Thoracic aorta (tissue), 2 donors: ENCODE results near the gene DMTF1. TPM values are rescaled to one million over a fixed set of nuclear protein-coding genes. Genes with fewer than 3 reads are reported as not detected.

Experiments used
- ATAC-seq: fragments of 150-250 bp; one replicate; pipeline ENCODE4 v1.8.0; 2017; ENCODE audit warnings: low read depth; ENCODE audit not compliant: insufficient number of reproducible peaks, low FRiP score
- DNase-seq: peaks from one replicate; pipeline ENCODE4 v3.0.0-alpha.2; 2020; ENCODE audit warnings: low spot score
- H3K27ac ChIP-seq, 2 donors: fragments of 200-600 bp; sonication (generic); 1 replicate in 1 of 2; 2 replicates in 1 of 2; pipeline ENCODE4 v1.5.1; 2016; ENCODE audit warnings: mild to moderate bottlenecking in 2 of 2, moderate library complexity in 2 of 2
- H3K27me3 ChIP-seq: fragments of 200-600 bp; sonication (generic); replicated peaks from 2 replicates; pipeline ENCODE4 v1.6.0; 2016; ENCODE audit warnings: mild to moderate bottlenecking; ENCODE audit not compliant: insufficient read depth
- H3K36me3 ChIP-seq: fragments of 200-600 bp; sonication (generic); one replicate; pipeline ENCODE4 v1.5.1; 2016
- H3K4me1 ChIP-seq, 2 donors: fragments of 200-600 bp; sonication (generic); 1 replicate in 1 of 2; 2 replicates in 1 of 2; pipeline versions ENCODE4 v1.5.1 to v1.6.0; 2016; ENCODE audit warnings: low read depth in 2 of 2, mild to moderate bottlenecking in 1 of 2; ENCODE audit not compliant: control insufficient read depth in 1 of 2
- H3K4me3 ChIP-seq: fragments of 200-600 bp; sonication (generic); 2 replicates; pipeline ENCODE4 v1.5.1; 2016; ENCODE audit warnings: mild to moderate bottlenecking
- H3K9me3 ChIP-seq: fragments of 200-600 bp; sonication (generic); 2 replicates; pipeline ENCODE4 v1.5.1; 2016
- total RNA-seq, 2 donors: library from RNA; depleted of rRNA; stranded (reverse); fragments of >200 nt; gene quantifications; one replicate each; pipeline versions ENCODE4 v1.1.0 to v1.2.3, GENCODE V29; 2016
- TF ChIP-seq, protein P1 (sequence below): fragments of 200-600 bp; sonication (generic); IDR thresholded peaks from one replicate; pipeline ENCODE4 v1.5.1; 2019; ENCODE audit warnings: antibody characterized with exemption

Gene DMTF1
- total RNA-seq, 2 donors from 2014 or later, result 108 to 172 TPM

GRCh38 chr7:87219545-87220025, 67.3 kb downstream of the DMTF1 start, which contains the start of gene TMEM243:
Gene TMEM243 (minus strand): TSS chr7:87219732. CDS start chr7:87219503, 229 bp downstream.
- ATAC-seq, result peak; percentile 37

DNA sequence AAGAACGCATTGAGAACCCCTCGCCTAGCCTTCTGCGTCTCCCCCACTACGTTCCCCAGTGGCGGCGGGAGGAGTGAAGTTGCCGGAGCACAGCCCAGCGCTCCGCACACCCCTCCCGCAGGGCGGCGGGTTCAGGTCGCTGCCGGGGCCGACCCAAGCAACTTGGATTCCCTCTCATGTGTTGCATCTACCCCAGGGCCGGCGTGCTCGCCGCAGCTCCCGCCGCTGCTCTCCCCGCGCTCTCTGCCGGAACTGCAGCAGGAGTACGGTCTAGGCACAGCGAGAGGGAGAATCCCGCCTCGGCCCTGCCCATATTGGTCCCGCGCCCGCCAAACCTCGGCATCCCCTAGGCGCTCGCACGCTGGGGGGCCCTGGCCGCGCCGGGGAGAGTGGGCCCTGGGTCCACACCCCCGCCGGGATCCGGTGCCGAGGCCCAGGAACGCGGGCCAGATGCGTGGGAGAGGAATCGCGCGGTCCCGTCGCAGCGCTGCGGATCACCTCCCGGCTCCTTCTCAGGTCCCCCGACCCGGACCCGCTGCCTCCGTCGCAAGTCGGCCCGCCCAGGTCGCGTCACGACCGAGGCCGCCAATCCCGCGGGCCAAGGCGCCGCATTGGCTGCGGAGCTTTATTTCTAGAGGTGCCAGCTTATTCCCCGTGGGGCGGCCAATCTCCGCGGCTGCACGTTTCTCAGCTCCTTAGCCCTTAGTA, 67.9 kb downstream of the DMTF1 start:
- Histone ChIP-seq H3K9me3 (no peaks in the 10 kb centered on the region), H3K27ac (peak overlapping the region; percentile 79 to 89), H3K4me3 (peak overlapping the region; percentile 93), H3K4me1 (peaks cover 14 to 24% of the 10 kb centered on the region in 2 donors), H3K36me3 (no peaks in the 10 kb centered on the region), H3K27me3 (no peaks in the 10 kb centered on the region)
- ATAC-seq (peak; percentile 29), DNase-seq (peak; percentile 9)
- TF ChIP-seq, protein P1, sequence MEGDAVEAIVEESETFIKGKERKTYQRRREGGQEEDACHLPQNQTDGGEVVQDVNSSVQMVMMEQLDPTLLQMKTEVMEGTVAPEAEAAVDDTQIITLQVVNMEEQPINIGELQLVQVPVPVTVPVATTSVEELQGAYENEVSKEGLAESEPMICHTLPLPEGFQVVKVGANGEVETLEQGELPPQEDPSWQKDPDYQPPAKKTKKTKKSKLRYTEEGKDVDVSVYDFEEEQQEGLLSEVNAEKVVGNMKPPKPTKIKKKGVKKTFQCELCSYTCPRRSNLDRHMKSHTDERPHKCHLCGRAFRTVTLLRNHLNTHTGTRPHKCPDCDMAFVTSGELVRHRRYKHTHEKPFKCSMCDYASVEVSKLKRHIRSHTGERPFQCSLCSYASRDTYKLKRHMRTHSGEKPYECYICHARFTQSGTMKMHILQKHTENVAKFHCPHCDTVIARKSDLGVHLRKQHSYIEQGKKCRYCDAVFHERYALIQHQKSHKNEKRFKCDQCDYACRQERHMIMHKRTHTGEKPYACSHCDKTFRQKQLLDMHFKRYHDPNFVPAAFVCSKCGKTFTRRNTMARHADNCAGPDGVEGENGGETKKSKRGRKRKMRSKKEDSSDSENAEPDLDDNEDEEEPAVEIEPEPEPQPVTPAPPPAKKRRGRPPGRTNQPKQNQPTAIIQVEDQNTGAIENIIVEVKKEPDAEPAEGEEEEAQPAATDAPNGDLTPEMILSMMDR, result peak; percentile 25

More at GRCh38 chr7:87219545-87220025, 67.3 kb downstream of the DMTF1 start, which contains the start of gene TMEM243:
- Histone ChIP-seq H3K27me3 (no peaks in the 10 kb centered on the region), H3K4me3 (peak within 1 kb of the TSS; percentile 93), H3K9me3 (no peaks in the 10 kb centered on the region), H3K4me1 (peaks cover 14 to 24% of the 10 kb centered on the region in 2 donors), H3K27ac (peak within 1 kb of the TSS; percentile 79 to 89), H3K36me3 (no peaks in the 10 kb centered on the region)
- peak; percentile 13 for DNase-seq
- TF ChIP-seq, protein P1, result peak; percentile 26

DNA sequence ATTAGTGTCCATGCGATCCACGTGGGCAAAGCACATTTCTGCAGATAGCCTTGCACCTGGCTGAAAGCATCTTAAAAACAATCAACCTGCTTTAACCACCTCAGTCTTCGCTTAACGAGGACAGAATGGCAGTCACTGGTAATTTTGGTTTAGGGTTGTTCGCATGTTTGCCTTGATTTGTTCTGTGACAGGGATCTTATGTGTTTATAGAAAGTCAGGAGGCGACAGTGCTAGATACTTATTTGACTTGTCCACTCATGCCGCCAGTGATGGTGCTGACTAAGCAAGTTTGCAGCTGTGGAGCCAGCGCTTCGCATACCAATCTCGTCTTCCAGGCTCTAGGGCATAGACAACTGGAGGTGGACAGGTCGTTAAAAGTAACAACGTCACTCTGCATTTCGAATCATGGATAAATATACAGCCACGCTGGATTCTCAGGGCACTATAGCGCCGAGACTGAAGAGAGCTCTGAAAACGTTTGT, 68.5 kb downstream of the DMTF1 start:
- Histone ChIP-seq H3K27me3 (no peaks in the 10 kb centered on the region), H3K9me3 (no peaks in the 10 kb centered on the region), H3K36me3 (no peaks in the 10 kb centered on the region), H3K4me3 (peak overlapping the region; percentile 93), H3K27ac (no peak overlapping the region), H3K4me1 (peaks cover 14 to 24% of the 10 kb centered on the region in 2 donors)
- TF ChIP-seq, protein P1, result no peak
- DNase-seq, result no peak
- ATAC-seq, result no peak

DNA sequence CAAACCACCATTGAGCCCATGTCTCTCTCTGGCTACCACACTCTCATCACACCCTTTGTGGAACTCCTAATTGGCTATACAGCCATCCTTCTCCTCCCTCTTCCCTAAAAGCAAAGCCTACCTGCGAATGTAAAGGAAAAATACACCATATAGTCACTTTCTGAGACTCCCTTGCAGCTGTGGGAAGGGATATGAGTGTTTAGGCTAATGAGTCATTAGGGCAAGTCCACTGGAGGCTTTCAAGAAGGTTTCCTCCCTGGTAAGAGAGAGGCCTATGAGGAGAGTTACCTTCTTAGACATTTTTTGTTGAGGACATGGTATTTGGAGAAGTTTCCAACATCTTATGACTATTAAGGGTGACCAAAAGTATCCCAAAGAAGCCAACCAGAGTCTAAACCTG, 71.4 kb downstream of the DMTF1 start:
- no peak overlapping the region for H3K4me3 ChIP-seq
- H3K9me3 ChIP-seq, result no peaks in the 10 kb centered on the region
- H3K27me3 ChIP-seq, result no peaks in the 10 kb centered on the region
- no peaks in the 10 kb centered on the region for H3K36me3 ChIP-seq
- H3K4me1 ChIP-seq, result peaks cover 0 to 2% of the 10 kb centered on the region in 2 donors
- ATAC-seq, result no peak
- H3K27ac ChIP-seq, result no peak overlapping the region
- no peak for DNase-seq
- TF ChIP-seq, protein P1, result no peak

DNA sequence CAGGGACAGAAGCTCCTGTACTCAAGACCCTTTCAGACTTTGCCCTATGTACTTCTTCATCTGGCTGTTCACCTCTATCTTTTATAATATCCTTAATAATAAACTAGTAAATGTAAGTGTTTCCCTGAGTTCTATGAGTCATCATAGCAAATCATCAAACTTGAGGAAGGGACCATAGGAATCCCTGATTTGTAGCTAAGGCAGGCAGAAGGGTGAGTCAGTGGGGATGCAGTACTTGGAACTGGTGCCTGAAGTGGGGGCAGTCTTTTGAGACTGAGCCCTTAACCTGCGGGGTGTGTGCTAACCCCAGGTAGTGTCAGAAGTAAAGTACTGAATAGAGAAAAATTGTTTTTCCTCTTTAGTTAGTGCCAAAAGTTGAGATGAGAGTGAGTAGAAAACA, 73.4 kb downstream of the DMTF1 start:
- DNase-seq (no peak), ATAC-seq (no peak)
- TF ChIP-seq, protein P1, result no peak
- H3K36me3 ChIP-seq, result no peaks in the 10 kb centered on the region
- H3K4me1 ChIP-seq, result peaks cover 0 to 2% of the 10 kb centered on the region in 2 donors
- H3K27me3 ChIP-seq, result no peaks in the 10 kb centered on the region
- no peaks in the 10 kb centered on the region for H3K9me3 ChIP-seq
- H3K27ac ChIP-seq, result no peak overlapping the region
- H3K4me3 ChIP-seq, result no peak overlapping the region
